ENCODE results near the gene DCDC2B.

DCDC2B gene

GRCh38 chr1:32200226-32201010 lies 8.5 kb upstream of the DCDC2B start, which contains the start of gene CCDC28B:
Gene CCDC28B, plus strand, starts transcription at chr1:32200595. Its CDS starts 1,341 bp downstream, at chr1:32201936.
- peak; percentile 87 for DNase-seq (ENCODE audit: low spot score)
- no peak for TF ChIP-seq CTCF (IDR thresholded peaks at IDR 0.05)
- peak within 1 kb of the TSS; percentile 79 for H3K4me3 ChIP-seq
- peak within 1 kb of the TSS; percentile 57 to 89 for H3K27ac ChIP-seq

DNA sequence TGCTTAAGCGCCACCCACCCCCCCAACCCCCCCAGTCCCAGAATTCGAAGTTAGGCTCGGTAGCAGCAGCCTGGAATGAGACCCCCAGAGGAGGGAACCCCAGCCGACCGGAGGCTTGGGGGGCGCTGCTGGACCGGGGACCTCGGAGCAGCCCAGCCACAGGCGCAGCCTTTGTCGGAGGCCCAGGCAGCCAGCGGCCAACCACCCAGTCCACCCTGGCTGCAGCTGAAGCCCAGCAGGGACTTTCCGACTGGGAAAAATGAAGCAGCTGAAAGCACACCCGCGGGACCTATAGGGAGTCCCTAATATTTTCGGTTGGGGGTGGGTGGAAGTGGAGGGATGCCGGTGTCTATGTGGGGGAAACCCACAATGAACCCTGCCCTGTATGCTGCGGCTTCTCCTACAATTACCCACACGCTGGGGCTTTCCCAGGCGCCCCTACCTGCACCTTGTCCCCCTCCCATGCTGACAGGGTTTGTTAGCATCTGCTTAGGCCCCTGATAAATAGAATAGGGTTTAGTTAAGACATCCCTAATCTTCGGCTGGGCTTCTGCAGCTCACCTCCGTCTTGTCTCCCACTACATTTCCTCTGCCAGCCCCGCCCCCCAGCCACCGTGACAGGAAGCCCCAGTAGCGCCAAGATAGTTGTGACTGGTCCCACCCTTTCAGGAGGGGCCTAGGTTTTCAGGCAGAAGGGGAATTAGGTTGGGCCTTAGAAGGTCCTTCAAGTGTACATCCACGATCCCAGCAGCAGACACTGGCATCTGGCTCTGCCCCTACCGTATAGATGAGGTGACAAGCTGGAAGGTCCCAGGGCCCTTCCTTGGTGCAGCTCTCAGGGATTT lies 7.7 kb upstream of the DCDC2B start:
- Histone ChIP-seq H3K27ac (peak overlapping the region; percentile 57 to 89), H3K4me3 (peak overlapping the region; percentile 79)
- TF ChIP-seq CTCF (IDR thresholded peaks at IDR 0.05): no peak
- no peak for DNase-seq (ENCODE audit: low spot score)

- TF ChIP-seq CTCF (IDR thresholded peaks at IDR 0.05): no peak
- DNase-seq (ENCODE audit: low spot score): no peak
- H3K4me3 ChIP-seq: peak overlapping the region; percentile 86
- H3K27ac ChIP-seq: peak overlapping the region in 1 of 2 donors; percentile 65
These were observed 3.9 kb upstream of the DCDC2B start for GRCh38 chr1:32204943-32205361.

GRCh38 chr1:32205401-32206370 lies 3.2 kb upstream of the DCDC2B start, which contains the start of gene IQCC:
Gene IQCC, plus strand, starts transcription at chr1:32205671. Its CDS starts 11 bp downstream, at chr1:32205682.
- peak; percentile 91 for DNase-seq (ENCODE audit: low spot score)
- no peak for TF ChIP-seq CTCF (IDR thresholded peaks at IDR 0.05)
- H3K27ac ChIP-seq: peak within 1 kb of the TSS; percentile 41 to 65

DNA sequence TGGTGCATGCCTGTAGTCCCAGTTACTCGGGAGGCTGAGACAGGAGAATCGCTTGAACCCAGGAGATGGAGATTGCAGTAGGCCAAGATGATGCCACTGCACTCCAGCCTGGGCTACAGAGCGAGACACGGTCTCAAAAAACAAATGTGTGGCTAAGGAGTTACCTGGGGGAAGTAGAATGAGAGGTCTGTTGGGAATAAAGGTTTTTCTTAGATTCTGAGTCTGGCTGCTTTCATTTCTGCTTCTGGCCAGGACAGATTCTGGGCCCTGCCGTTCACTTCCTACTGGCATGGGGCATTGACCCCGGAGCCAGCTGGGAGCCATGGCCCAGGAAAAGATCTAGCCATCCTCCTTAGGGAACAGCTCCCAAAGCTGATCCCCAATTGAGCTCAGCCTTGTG lies 420 bp upstream of the DCDC2B start:
- TF ChIP-seq CTCF (IDR thresholded peaks at IDR 0.05): no peak
- Histone ChIP-seq H3K4me3 (no peak overlapping the region), H3K27ac (no peak overlapping the region)
- DNase-seq (ENCODE audit: low spot score): no peak

More at GRCh38 chr1:32205401-32206370, 3.2 kb upstream of the DCDC2B start, which contains the start of gene IQCC:
- peak within 1 kb of the TSS; percentile 86 for H3K4me3 ChIP-seq

All from coronary artery (tissue), 2 donors.